Stimulated activated CD8-positive, alpha-beta memory T cell treated with anti-CD3 and anti-CD28 coated beads, Interleukin-7, amount 100 ng/mL, for 1 hour (primary cell): ENCODE measurements around the gene LSM14B.
"Not testable (repeated sequence)": the region's sequence is repeated elsewhere in the genome, so short reads cannot be mapped to it uniquely, and the experiment has no call there.

Experiments used
- DNase-seq, 2 donors: peaks; one replicate each; pipeline ENCODE4 v3.0.0-alpha.2; 2020; ENCODE audit warnings: low read depth in 2 of 2

The LSM14B gene

DNA sequence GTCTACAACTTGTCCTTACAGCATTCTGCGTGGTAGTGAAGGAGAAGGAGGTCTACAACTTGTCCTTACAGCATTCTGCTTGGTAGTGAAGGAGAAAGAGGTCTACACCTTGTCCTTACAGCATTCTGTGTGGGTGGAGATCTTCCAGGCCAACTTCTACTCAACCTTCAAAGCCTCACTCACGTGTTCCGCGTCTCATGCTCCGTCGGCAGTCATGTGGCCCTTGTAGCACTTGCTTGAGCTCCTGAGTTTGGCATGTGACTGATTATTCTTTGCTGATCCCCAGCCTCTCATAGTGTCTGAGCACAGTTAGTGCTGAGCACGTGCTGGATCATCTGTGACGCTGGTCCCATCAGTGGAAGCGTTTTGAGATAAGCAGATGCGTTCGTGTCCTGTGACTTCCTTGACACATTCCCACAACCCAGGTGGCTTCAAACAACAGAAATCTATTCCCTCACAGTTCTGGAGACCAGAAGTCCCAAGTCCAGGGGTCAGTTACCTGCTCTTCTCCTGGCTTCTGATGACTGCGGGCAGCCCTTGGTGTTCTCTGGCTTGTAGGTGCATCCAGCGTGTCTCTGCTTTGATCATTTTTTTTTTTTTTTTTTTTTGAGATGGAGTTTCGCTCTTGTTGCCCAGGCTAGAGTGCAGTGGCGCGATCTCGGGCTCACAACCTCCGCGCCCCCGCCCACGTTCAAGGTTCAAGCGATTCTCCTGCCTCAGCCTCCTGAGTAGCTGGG is 23.9 kb downstream of the LSM14B start:
- DNase-seq = no peak

DNA sequence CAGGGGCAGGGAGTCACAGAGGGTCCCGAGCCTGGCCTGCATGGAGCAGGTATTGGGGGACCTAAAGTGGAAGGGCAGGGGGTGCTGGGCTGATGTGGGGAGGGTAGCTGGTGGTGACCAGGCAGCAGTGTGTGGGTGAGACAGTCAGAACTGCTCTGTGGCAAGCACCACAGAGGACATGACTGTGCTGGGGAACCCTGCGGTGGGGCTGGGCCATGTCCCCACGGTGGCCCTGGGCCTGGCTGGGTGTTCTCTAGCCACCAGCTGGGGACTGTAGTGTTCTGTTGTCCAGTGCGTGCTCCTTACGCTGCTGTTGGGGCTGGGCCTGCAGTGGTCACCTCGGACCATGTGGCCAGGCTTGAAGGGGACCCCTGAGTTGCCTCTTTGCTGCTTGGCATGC is 24.9 kb downstream of the LSM14B start:
- DNase-seq = no peak

DNA sequence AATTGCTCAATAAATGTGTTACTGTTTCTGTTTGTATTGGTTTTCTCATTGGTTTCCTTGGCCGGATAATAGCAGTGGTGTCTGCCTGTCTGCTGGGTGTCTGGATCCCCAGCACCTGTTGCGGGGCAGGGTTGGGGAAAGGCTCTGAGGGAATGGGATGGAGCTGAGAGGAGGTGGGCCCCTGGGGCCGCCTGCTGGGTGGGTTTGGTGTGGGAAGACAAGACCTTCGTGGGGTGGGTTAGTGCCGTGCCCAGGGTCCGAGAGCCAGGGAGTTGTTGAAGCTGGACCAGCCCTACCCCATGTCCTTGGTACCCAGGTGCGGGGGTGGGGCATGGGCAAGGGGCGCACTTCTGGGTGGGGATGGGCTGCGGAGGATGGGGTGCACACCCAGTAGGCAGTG is 25.3 kb downstream of the LSM14B start:
- DNase-seq = no peak

DNA sequence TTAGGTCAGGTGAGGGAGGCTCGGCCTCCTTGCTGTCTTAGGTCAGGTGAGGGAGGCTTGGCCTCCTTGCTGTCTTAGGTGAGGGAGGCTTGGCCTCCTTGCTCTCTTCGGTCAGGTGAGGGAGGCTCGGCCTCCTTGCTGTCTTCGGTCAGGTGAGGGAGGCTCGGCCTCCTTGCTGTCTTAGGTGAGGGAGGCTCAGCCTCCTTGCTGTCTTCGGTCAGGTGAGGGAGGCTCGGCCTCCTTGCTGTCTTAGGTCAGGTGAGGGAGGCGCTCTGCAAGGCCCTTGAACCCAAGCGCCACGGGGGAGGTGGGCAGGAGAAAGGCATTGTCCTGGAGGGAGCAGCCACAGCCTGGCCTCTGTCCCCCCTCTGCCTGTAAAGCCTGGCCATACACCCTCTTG is 26.1 kb downstream of the LSM14B start:
- DNase-seq = not testable (repeated sequence)

GRCh38 chr20:62148908-62149314 is 26.6 kb downstream of the LSM14B start:
- DNase-seq = no peak

DNA sequence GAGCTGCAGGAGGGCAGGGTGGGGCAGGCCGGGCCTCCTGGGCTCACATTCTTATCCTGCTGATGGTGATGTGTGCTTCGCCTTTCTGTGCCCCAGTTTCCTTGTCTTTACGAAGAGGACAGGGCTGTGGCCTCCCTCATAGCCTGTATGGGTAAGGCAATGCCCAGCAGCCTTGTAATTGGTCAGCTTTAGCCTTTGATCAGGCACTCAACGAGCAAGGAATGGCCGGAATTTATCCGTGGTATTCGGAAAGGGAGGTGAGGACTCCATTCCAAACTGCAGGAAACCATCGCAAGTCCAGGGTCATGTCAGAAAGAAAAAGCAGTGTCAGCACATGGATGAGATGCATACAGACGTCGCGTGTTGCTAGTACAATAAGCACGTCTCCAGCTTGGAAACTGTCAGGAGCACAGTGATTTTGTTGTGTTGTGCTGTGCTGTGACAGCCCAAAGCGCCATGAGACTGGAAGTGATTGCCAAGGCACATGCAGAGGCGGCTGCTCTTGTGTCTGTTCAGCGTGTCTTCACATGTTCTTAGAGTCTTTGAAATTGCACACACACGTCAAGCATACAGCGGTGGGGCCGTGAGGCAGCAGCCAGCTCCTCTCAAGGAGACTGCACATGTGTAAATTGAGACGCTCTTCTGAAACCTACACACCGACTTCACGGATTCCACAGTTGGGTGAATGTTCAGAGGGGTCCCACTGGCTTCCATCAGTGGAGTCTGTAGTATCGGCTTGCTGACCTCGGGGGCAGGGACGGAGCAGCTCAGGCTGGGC is 27.4 kb downstream of the LSM14B start:
- DNase-seq = no peak

GRCh38 chr20:62150310-62150575 is 28.0 kb downstream of the LSM14B start:
- DNase-seq = no peak

DNA sequence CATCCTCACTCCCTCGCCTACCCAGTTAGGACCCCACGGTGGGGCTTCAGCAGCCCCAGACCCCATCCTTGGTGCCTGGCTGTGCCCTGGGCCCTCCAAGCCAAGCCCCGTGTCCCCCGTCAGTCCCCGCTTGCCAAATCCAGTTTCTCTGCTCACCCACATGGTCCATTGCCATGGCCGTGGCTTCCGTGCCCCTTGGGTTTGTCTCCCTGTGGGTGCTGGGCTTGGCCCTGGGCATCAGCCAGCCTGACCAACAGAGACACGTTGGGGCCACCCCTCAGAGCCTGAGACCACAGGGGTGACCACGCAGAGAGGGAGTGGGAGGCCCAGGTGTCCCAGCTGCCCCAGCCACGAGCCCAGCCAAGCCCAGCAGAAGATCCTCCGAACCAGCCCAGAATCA is 28.9 kb downstream of the LSM14B start:
- DNase-seq = no peak

DNA sequence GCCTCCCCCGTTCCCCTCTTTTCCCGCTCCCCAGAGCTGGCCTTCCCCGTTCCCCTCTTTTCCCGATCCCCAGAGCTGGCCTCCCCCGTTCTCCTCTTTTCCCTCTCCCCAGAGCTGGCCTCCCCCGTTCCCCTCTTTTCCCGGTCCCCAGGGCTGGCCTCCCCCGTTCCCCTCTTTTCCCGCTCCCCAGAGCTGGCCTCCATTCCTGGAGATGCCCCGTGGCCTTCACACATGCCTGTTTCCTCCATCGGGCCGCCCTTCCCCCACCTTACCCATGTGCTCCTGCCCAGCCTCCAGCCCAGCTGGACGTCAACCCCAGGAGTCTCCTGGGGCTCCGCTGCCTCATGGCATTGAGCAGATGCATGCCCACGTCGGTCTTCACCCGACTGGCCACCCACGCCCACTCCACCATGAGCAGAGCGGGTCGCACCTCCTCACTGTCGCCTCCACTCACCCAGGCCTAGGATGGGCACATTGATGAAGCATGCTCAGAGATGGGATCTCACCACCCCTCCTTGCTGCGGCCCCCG is 29.6 kb downstream of the LSM14B start:
- DNase-seq = no peak

DNA sequence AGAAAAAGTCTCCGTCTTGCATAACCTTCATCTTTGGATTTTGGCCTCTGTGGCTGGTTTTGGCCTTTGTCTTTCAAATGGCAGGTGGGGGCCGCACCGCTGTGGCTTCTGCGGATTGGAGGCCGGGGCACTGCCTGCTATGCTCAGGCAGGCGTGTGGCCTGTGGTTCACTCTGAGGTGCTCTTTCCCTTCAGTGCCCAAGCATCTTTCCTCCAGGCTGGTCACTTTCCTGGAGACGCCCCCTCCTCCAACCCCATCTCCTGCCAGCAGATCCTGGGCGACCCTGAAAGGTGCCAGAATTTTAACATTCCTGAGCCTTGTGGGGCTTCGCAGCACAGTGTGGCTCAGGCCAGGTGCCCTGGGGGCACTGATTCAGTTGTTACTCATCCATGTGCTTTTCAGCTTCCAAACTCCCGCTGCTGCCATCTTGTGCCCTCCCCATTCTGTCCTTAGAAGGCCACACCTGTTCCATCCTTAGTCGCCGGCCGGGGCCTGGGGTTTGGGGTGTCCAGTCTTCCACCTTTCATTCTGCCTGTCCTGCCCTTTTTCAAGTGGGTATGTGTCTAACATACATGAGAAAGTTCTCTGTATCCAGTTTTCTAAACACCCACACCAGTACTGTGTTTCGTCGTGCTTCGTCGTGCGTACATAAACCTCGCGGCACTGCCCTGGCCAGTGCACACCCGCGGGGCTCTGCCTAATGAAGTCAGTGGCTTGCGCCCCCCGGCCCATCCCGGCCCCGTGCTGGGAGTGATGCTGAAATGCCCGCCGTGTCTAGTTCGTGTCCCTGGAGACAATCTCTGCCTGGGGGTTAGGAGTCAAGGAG is 33.4 kb downstream of the LSM14B start:
- DNase-seq = no peak

DNA sequence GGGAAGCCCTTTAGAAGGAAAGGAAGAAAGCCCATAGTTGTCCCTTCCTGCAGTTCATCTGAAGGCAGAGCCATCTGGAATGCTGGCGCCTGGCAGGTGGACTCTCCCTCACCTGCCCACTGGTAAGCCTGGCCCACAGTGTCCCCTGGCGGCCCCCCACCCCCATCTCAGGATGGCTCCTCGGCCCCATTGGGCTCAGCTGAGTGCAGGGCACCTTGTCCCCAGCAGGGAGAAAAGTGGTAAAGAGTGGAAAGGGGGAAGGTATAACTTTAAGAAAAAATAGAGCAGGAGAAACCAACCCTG is 33.9 kb downstream of the LSM14B start:
- no peak for DNase-seq

DNA sequence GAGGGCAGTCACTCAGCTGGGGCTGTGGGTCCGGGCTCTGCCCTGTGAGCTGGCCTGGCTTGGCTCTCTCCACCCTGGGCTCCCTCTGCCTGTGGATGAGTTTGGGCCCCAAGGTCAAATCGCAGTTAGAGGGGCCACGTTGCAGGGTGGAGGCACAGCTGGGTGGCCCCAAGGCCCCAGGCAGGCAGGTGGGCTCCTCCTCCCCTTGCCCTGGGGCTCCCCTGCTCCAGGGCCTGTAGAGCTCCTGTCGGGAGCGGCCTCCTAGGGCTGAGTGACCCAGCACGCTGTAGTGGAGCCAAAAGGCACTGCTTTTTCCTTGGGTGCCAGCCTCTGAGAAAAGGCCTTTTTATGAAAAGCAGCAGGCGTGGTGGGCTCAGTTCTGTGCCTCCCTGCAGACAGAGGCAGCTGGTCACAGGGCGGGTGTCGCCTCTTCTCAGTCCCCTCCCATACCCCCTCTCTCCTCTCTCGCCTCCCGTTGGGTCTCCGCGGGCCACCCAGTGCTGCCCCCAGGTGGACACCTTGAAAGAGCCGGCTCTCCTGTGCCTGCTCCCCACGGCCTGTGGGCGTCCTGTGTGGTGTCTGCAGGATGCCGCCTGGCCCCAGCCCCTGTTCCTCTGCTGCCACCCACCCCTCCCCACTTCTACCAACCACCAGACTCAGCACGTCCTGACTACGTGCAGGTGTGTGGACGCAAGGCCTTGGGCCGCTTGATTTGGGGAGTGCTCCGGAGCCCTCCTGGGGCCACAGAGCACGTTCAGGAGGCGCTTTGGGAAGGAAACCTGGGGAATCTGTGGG is 34.5 kb downstream of the LSM14B start:
- DNase-seq = peak; percentile 43 to 52

DNA sequence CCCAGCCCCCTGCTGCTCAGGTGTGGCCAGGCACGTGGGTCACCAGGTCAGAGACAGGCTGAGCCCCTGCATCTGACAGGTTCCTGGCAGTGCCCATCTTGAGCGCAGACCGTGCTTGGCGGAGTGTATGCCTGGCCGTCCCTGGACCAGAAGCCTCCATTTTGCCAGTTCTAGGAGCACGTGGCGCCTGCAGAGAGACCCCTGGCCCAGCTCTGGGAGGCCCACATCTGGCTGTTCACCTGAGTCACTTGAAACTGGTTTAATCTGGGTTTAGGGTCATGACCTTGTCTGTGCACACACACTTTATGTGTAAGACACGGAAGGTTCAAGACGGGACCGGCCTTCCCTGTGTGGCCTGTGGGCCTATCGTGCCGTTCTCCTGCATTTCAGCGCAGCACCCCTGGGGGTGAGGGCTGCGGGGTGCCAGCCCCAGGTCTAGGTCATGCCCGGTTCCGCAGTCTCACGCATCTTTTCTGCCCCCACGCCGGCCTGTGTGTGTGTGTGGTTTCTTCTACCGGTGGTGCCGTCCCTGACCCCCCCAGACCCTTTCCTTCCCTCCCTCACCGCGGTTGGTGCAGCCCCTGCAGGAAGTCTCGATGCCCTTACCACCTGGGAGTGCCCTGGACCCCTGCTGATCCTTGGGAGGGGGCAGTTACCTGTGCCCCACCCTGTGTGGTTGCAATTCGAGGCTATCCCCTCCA is 35.3 kb downstream of the LSM14B start:
- DNase-seq = no peak

DNA sequence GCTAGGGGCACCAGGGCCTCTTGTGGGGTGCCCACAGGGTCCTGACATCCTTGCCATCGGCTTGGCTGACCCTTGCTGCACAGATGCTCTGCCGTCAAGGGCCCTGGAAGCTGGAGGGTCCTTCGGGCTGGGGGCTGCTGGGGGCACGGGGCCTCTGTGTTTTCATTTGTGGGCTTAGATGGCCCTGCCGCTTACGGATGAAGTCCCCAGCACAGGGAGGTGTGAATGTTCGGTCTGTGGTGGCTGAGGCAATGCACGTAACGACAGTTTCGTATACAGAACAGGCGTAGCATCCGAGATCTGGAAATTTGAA is 35.8 kb downstream of the LSM14B start:
- no peak for DNase-seq

DNA sequence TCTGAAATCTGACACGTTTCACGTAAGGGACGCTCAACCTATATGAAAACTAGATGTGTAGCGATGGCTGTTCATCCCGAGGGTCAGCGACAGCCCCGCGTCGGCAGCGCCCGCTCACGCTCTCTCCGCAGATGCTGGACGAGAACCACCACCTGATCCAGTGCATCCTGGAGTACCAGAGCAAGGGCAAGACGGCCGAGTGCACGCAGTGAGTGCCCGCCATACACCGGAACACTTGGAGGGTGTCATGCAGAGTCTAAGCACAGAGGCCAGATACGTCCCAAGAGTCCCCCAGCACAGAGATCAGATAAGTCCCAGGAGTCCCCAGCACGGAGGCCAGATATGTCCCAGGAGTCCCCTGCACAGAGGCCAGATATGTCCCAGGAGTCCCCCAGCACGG is 36.3 kb downstream of the LSM14B start:
- no peak for DNase-seq

- no peak for DNase-seq
Observed at GRCh38 chr20:62159052-62159451, 36.8 kb downstream of the LSM14B start.

GRCh38 chr20:62159839-62160238 is 37.6 kb downstream of the LSM14B start:
- DNase-seq = no peak

DNA sequence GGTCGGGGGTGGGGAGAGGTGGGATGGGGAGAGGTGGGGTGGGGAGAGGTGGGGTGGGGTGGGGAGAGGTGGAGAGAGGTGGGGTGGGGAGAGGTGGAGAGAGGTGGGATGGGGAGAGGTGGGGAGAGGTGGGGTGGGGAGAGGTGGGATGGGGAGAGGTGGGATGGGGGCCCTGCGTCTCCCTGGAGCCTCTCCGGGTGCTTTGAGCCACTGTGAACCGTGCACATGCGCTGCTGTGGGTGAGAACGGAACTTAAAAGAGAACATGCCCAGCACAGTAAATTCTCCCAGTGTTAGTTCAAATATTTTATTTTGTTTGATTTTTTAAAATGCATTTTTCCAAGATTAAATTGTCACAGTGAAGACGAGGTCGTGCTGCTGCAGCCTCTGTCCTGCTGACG is 38.0 kb downstream of the LSM14B start:
- DNase-seq = no peak

DNA sequence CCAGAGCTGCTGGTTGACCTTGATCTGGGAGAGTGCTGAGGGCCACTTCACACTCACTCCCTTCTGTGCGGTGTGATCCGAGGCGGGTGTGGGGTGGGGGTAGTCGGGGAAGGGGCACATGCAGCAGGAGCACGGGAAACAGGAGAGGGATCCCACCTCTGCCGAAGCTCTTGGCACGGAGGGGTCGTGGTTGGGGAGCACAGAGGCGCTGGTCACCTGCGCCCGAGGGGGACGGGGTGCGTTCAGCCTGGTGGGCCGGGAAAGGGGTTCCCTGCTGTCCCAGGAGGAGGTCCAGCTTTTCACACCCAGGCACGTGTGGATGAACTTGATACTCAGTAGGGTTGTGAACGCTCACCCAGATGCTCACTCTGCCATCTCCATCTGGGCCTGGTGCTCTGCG is 38.6 kb downstream of the LSM14B start:
- DNase-seq = no peak

DNA sequence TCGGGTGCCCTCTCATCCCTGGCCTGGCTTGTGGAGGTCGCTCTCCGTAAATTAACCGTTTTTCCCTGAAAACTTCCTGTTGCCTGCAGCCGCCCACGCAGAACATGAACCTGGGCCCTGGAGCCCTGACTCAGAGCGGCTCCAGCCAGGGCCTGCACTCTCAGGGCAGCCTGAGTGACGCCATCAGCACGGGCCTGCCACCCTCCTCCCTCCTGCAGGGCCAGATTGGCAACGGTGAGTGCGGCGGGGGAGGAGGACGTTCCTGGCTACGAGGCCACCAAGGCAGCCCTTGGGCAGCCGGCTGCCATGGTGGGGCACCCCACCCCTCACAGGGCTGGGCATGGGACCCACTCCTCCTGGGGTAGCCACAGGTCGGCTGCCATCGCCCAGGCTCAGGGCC is 39.1 kb downstream of the LSM14B start:
- DNase-seq = no peak

GRCh38 chr20:62162765-62163484 is 40.6 kb downstream of the LSM14B start:
- no peak for DNase-seq
